Fibroblast of villous mesenchyme (primary cell): Measurements from ENCODE around the gene PDXDC1. TPM values are rescaled to one million over a fixed set of nuclear protein-coding genes. Genes with fewer than 3 reads are reported as not detected.

ENCODE experiments used
- DNase-seq: peaks from one replicate; pipeline ENCODE4 v3.0.0-alpha.2; 2010; ENCODE audit warnings: low read depth
- H3K4me3 ChIP-seq: 2 replicates; pipeline ENCODE4 v1.5.1; 2011; ENCODE audit warnings: low read depth, mild to moderate bottlenecking, low read length
- total RNA-seq: library from RNA; depleted of rRNA; stranded (reverse); fragments of >200 nt; gene quantifications from 2 replicates; pipeline ENCODE4 v1.2.3, GENCODE V29; 2012
- TF ChIP-seq, protein P1 (sequence below): IDR thresholded peaks from 2 replicates; pipeline ENCODE4 v1.5.1; 2012; ENCODE audit warnings: low read depth, mild to moderate bottlenecking, low read length; ENCODE audit not compliant: insufficient read depth

PDXDC1 gene
- total RNA-seq, 1 donor = 112 TPM

- DNase-seq = no peak
- H3K4me3 ChIP-seq = no peak overlapping the region
- TF ChIP-seq, protein P1, sequence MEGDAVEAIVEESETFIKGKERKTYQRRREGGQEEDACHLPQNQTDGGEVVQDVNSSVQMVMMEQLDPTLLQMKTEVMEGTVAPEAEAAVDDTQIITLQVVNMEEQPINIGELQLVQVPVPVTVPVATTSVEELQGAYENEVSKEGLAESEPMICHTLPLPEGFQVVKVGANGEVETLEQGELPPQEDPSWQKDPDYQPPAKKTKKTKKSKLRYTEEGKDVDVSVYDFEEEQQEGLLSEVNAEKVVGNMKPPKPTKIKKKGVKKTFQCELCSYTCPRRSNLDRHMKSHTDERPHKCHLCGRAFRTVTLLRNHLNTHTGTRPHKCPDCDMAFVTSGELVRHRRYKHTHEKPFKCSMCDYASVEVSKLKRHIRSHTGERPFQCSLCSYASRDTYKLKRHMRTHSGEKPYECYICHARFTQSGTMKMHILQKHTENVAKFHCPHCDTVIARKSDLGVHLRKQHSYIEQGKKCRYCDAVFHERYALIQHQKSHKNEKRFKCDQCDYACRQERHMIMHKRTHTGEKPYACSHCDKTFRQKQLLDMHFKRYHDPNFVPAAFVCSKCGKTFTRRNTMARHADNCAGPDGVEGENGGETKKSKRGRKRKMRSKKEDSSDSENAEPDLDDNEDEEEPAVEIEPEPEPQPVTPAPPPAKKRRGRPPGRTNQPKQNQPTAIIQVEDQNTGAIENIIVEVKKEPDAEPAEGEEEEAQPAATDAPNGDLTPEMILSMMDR = no peak
Measured at GRCh38 chr16:15031179-15031578, 56.4 kb downstream of the PDXDC1 start.

- no peak overlapping the region for H3K4me3 ChIP-seq
- TF ChIP-seq, protein P1 = no peak
- DNase-seq = no peak
Measured at GRCh38 chr16:15031586-15031985, 56.8 kb downstream of the PDXDC1 start.

DNA sequence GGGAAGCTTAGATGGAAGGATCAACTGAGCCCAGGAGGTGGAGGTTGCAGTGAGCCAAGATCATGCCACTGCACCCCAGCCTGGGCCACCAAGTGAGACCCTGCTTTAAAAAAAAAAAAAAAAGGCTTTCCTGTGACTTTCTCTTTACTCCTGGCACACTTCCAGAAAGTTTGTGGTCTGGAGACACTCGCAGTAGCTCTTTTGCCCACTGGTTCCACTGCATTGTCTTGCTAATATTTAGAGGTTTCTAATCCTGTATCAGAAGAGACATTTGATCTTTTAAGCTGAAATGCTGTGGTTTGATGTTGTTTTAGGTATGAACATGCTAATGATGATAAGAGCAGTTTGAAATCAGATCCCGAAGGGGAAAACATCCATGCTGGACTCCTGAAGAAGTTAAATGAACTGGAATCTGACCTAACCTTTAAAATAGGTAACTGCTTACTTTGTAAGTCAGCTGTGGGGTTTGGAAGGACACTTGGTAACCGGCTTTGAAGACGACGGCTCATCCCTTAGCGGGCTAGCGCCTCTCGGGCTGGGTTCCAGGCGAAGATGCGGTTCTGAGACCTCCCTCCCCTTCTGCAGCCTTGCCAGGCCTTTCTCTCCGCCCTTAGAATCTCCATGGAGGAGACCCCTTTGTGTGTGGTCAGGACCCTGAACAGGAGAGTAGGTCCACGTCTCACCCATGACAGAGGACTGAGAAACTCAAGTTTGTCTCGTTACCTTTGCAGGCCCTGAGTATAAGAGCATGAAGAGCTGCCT is 57.9 kb downstream of the PDXDC1 start:
- DNase-seq = no peak
- H3K4me3 ChIP-seq = no peak overlapping the region
- TF ChIP-seq, protein P1 = no peak

DNA sequence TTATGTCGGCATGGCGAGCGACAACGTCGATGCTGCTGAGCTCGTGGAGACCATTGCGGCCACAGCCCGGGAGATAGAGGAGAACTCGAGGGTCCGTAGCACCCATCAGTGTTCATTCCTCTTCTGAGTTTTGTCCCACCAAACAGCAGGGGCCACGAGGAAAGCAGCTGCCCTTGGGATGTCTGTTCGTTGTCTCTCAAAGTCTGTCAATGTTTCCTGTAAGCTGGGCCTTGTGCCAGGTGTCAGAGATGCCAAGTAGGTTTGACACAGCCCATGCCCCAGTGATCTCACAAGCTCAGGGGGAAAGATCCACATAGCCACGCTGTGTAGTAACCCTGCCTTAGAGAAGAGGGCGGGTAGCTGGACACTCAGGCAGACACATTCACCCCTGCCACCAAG is 58.5 kb downstream of the PDXDC1 start:
- TF ChIP-seq, protein P1 = no peak
- H3K4me3 ChIP-seq = no peak overlapping the region
- DNase-seq = no peak

GRCh38 chr16:15034266-15035162 is 59.7 kb downstream of the PDXDC1 start:
- no peak for DNase-seq
- TF ChIP-seq, protein P1 = no peak

DNA sequence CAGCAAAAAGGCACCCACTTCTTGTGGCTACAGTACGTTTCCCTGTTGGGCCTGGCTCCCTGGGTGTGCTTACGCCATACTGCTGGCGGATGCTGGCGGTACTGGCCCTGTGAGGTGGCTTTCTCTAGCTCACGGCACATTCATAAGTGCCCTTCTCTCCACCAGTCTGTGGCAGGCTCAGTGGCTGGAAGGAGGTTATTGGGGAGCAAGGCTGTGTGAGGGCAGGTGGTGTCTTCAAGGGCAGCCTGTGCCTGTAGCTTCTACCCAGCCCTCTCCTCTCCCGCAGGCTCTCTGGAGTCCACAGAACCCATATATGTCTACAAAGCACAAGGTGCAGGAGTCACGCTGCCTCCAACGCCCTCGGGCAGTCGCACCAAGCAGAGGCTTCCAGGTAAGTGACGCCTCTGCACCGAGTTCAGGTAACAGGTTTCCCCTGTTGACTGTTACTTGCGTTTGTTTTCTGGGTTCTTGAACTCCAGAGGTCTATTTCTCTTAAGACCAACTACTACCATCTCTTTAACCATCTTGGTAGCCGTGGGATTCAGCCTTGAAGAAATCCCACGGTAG is 60.4 kb downstream of the PDXDC1 start:
- TF ChIP-seq, protein P1 = no peak
- H3K4me3 ChIP-seq = no peak overlapping the region
- no peak for DNase-seq

More at GRCh38 chr16:15034266-15035162, 59.7 kb downstream of the PDXDC1 start:
- H3K4me3 ChIP-seq = no peak overlapping the region
